HEK293 (cell line): ENCODE data around the gene RNASE8.

Experiments
- CTCF ChIP-seq: fragments of 450-650 bp; formaldehyde crosslinking; IDR thresholded peaks from 2 replicates; pipeline ENCODE4 v1.5.1; 2016; ENCODE audit warnings: missing biosample characterization, missing genetic modification characterization
- YY1 ChIP-seq: fragments of 450-650 bp; formaldehyde crosslinking; IDR thresholded peaks from 2 replicates; pipeline ENCODE4 v1.5.1; 2018; ENCODE audit warnings: missing biosample characterization, missing genetic modification characterization
- ZBTB7A ChIP-seq: fragments of 450-650 bp; formaldehyde crosslinking; IDR thresholded peaks from 2 replicates; pipeline ENCODE4 v1.5.1; 2016; ENCODE audit warnings: low read depth, missing biosample characterization, missing genetic modification characterization
- ZIC2 ChIP-seq: fragments of 450-650 bp; formaldehyde crosslinking; IDR thresholded peaks from 2 replicates; pipeline ENCODE4 v1.5.1; 2016; ENCODE audit warnings: missing biosample characterization, missing genetic modification characterization
- ZNF423 ChIP-seq: fragments of 450-650 bp; formaldehyde crosslinking; IDR thresholded peaks from 2 replicates; pipeline ENCODE4 v1.5.1; 2016; ENCODE audit warnings: missing biosample characterization, missing genetic modification characterization

- no peak for TF ChIP-seq ZIC2 (tag by site-specific recombination)
- TF ChIP-seq ZNF423 (tag by site-specific recombination), result no peak
- TF ChIP-seq YY1 (tag by site-specific recombination), result no peak
- no peak for TF ChIP-seq CTCF (tag by site-specific recombination)
- TF ChIP-seq ZBTB7A (tag by site-specific recombination), result no peak
These were observed 25.1 kb upstream of the RNASE8 start for GRCh38 chr14:21032326-21033132.
